ENCODE results near the gene GDPD4. TPM values are rescaled to one million over a fixed set of nuclear protein-coding genes. Genes with fewer than 3 reads are reported as not detected.

Gene GDPD4
- total RNA-seq, 4 donors from 2014 or later, result not detected

DNA sequence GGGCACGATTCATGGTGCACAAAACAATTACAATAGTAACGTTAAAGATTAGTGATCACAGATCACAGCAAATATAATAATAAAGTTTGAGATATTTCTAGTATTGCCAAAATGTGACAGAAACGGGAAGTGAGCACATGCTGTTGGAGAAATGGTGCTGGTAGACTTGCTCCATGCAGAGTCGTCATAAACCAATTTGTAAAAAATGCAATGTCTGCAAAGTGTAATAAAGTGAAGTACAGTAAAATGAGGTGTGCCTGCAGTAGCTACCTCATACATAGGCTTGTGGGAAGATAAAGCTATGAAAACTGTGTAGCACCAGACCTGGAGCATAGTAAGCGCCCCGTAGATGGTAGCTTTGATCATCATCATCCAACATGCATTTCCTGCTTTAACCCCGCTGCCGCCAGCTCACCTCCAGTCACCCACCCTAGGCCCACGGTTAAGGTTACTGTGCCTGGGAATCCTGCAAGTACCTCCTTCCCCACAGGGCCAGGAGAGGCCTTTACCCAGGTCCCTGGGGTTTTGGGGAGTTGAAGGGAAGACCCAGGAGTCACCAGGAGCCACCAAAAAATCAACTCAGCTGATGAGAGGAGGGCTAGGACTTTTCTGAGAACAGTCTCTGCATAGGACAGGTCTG, 114.3 kb downstream of the GDPD4 start:
- DNase-seq, result no peak
- H3K4me3 ChIP-seq, result no peak overlapping the region
- H3K9me3 ChIP-seq, result no peaks in the 10 kb centered on the region
- H3K27me3 ChIP-seq, result peaks cover 0 to 4% (median 0%) of the 10 kb centered on the region in 4 donors
- H3K4me1 ChIP-seq, result peaks cover 0 to 8% (median 0%) of the 10 kb centered on the region in 3 donors
- 82 to 87% methylated on average over 9 of the region's 9 CpGs for WGBS, 2 donors
- intact Hi-C loops (cut with DNase I), result loop anchor here (5.0 kb wide), 1 partner anchor 60 kb away; the partner anchor contains the start of gene MYO7A
- H3K27ac ChIP-seq, result no peak overlapping the region
- TF ChIP-seq, protein P1, sequence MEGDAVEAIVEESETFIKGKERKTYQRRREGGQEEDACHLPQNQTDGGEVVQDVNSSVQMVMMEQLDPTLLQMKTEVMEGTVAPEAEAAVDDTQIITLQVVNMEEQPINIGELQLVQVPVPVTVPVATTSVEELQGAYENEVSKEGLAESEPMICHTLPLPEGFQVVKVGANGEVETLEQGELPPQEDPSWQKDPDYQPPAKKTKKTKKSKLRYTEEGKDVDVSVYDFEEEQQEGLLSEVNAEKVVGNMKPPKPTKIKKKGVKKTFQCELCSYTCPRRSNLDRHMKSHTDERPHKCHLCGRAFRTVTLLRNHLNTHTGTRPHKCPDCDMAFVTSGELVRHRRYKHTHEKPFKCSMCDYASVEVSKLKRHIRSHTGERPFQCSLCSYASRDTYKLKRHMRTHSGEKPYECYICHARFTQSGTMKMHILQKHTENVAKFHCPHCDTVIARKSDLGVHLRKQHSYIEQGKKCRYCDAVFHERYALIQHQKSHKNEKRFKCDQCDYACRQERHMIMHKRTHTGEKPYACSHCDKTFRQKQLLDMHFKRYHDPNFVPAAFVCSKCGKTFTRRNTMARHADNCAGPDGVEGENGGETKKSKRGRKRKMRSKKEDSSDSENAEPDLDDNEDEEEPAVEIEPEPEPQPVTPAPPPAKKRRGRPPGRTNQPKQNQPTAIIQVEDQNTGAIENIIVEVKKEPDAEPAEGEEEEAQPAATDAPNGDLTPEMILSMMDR (IDR thresholded peaks at IDR 0.05), result no peak
- no peak for TF ChIP-seq POLR2A (IDR thresholded peaks at IDR 0.05)
- no peaks in the 10 kb centered on the region for H3K36me3 ChIP-seq

DNA sequence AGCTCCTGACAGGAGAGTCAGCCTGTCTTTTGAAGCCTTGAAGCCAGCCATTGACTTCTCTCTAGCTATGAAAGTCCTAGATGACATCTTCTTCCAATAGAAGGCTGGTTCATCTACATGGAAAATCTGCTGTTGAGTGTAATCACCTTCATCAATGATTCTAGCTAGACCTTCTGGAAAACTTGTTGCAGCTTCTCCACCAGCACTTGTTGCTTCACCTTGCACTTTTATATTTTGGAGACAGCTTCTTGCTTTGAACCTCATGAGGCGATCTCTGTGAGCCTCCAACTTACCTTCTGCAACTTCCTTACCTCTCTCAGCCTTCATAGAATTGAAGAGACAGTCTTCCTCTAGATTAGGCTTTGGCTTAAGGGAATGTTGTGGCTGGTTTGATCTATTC, 115.2 kb downstream of the GDPD4 start:
- 63 to 68% methylated on average over 1 of the region's 1 CpG for WGBS, 2 donors
- Histone ChIP-seq H3K4me1 (no peaks in the 10 kb centered on the region), H3K27me3 (no peaks in the 10 kb centered on the region), H3K9me3 (no peaks in the 10 kb centered on the region), H3K27ac (no peak overlapping the region), H3K36me3 (no peaks in the 10 kb centered on the region), H3K4me3 (no peak overlapping the region)
- DNase-seq, result no peak
- intact Hi-C loops (cut with DNase I), result loop anchor here (5.0 kb wide), 1 partner anchor 59 kb away; the partner anchor contains the start of gene MYO7A
- TF ChIP-seq POLR2A (IDR thresholded peaks at IDR 0.05), result no peak
- TF ChIP-seq, protein P1 (IDR thresholded peaks at IDR 0.05), result no peak

DNA sequence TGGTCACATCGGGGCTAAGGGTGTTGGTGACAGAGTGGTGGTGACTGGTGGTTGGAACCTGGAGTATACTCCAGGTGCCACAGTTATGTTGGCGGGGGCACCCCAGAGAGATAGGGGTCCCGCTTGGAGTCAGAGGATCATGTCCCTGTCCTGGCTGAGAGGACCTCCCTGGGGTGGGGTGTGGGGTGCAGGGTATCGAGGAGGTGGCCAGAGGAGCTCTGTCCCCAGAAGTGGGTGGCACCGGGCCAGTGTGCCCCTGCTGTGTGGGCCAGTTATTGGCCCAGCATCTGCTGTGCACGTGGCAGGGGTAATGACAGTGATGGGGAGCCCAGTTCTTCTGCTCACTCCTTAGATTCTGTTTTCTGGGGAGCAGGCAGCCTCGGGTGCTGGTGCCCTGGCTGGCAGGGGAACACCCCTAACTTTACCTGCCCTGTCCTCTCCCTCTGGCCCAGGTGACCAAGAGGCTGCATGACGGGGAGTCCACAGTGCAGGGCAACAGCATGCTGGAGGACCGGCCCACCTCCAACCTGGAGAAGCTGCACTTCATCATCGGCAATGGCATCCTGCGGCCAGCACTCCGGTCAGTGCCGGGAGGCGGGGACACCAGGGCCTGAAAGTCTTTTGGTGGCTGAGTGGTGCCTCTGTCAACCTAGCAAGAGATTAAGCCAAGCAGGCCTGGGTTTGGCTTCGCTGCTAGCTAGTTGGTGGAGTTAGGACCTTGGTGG, 117.2 kb downstream of the GDPD4 start:
- Histone ChIP-seq H3K4me3 (no peak overlapping the region), H3K27ac (no peak overlapping the region), H3K36me3 (no peaks in the 10 kb centered on the region), H3K27me3 (no peaks in the 10 kb centered on the region), H3K9me3 (no peaks in the 10 kb centered on the region), H3K4me1 (no peaks in the 10 kb centered on the region)
- TF ChIP-seq POLR2A (IDR thresholded peaks at IDR 0.05), result no peak
- TF ChIP-seq, protein P1 (IDR thresholded peaks at IDR 0.05), result no peak
- DNase-seq, result no peak
- 63 to 87% methylated on average over 4 to 9 of the region's 15 CpGs for WGBS, 2 donors
- intact Hi-C loops (cut with DNase I), result no loop called here

DNA sequence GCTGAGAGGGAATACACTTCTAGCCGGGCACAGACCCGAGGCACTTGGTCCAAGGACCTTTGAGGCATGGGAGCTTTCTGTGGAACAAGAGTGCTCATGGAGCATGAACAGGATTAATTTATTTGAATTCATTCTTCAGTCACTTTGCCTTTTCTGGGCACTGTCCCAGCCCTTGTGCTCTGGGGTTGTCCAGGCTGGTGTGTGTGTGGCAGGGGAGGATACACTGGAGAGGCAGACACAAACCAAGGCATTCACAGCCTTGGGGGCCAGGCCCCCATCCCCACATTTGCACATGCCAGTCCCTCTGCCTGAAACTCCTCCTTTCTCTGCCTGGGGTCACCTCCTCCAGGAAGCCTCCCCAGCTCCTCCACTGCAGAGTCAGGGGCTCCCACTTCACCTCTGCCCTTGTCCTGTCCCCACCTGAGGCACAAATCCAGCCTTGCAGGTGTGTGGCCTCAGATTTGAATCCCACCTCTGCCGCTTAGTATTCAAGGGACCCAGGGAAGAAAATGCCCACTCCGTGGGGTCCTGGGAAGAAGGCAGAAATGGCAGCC, 118.0 kb downstream of the GDPD4 start:
- 50 to 58% methylated on average over 1 to 4 of the region's 4 CpGs for WGBS, 2 donors
- H3K9me3 ChIP-seq, result no peaks in the 10 kb centered on the region
- H3K27me3 ChIP-seq, result no peaks in the 10 kb centered on the region
- H3K4me1 ChIP-seq, result no peaks in the 10 kb centered on the region
- H3K27ac ChIP-seq, result no peak overlapping the region
- intact Hi-C loops (cut with DNase I), result no loop called here
- TF ChIP-seq POLR2A (IDR thresholded peaks at IDR 0.05), result no peak
- TF ChIP-seq, protein P1 (IDR thresholded peaks at IDR 0.05), result no peak
- no peak for DNase-seq
- no peaks in the 10 kb centered on the region for H3K36me3 ChIP-seq
- no peak overlapping the region for H3K4me3 ChIP-seq

Measured in esophagus squamous epithelium (tissue), 5 donors.